Epidermal melanocyte (primary cell): Measurements from ENCODE around the gene STEAP4.

Experiments used
- DNase-seq: peaks from one replicate; pipeline ENCODE4 v3.0.0; 2011; ENCODE audit warnings: low spot score; ENCODE audit not compliant: insufficient read length

STEAP4 gene

DNA sequence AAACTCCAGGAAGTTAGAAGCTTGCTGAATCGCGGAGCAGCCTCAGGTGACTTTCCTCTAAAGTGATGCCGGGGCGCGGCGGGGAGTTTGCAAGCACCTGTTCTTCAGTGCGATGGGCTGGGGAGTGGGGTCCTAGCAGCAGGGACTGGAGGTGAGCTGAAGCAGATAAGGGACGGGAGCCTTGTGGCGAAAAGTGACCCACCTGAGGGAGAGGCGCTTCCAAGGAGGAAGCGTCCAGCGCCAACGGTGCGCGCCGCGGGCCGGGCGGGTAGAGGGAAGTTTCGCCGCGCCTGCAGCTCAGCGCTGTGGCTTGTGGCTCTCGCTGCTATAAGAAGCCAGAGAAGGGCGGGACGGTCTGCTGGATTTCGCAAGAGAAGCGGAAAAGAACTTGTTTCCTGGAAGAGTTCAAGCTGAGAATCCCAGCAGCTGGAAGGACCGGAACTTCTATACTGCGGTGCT, at the start of gene STEAP4:
Gene STEAP4 (minus strand): TSS at position 305 of the 459 bp plus-strand sequence. CDS start 22,625 bp downstream, outside the sequence.
- no peak for DNase-seq

DNA sequence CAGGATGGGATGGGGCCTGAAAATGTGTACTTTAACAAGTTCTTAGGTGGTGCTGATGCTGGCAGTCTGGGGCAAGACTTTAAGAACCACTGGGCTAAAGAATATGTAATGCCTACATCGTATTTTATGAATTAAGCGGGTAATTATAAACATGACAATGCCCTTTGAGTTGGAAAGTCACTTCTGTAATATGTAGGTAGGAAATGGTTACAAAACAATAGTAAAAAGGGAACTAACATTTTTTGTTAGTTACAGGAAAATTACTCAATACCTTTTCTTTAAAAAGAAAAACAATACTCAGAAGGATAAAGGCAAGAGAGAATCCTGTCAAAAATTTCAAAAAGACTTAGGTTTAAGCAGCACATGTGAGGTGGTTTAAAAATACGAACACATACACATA, 48.3 kb upstream of the STEAP4 start:
- no peak for DNase-seq

DNA sequence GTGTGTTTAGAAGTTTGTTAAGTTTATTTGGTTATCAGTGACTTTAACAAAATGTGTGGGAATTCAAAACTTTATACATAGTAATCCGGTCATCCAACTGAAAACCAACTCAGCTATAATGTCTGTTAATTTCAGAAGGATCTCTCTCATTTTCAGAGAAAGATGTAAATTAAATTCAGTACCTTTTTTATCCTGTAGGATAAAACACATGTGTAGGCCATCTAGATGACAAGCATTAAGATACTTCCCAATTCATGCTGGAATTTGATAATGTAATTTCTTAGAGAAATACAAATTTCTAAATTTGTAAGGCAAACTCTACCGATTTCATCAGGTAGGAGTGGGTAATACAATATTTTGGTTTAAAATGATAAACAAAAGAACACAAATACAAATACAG, 43.4 kb upstream of the STEAP4 start:
- no peak for DNase-seq

DNA sequence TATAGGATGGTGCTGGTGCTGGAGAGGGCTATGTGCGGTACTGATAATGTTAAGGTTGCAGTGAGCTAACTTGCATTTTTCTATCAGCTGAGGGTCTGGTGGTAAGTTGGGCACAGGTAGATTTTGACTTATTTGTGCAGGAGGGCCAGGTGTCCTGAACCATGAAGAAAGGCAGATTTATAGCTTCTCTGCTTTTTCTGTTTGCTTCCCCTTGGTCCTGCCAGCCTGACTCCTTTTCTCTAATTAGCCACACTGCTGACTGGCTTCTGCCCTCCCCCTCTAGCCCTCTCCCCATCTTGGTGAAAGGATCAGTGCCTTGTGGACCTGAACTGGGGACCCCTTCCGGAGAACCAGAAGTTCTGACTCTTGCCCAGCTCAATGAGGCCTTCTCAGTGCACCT, 40.8 kb upstream of the STEAP4 start:
- DNase-seq: no peak

DNA sequence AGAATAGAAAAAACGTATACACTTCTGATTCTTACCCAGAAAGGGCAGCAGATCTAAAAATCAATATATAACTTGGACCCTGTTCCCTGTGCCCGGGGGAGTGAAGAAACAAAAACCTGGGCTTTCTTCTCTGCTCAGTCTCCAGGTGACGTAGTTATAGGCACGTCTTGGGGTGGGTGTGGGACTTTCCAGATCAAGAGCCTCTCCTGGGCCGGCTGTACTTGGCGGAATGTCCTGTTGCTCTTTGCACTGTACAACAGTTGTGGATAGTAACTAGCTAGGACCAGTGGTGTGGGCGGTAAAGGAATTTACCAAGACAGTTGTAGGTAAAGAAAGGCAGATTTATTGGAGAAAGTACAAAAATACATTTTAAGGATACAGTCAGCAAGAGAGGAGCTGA, 40.4 kb upstream of the STEAP4 start:
- no peak for DNase-seq

DNA sequence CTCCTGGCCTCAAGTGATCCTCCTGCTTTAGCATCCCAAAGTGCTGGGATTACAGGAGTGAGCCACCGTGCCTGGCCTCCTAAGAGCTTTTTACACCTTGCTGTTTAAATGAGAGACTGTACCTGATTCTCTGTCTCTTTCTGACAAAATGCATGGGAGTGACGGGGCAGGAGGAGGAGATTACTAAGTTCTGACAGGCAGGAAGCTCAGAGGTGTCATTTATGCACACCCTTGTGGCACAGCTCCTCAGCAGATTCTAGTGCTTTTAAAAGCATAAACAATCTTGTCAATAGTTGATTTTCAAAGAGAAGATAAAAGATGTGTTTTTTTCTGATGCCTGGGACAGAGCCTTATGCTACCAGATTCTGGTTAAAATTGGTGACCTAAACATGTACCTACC, 39.7 kb upstream of the STEAP4 start:
- no peak for DNase-seq

DNA sequence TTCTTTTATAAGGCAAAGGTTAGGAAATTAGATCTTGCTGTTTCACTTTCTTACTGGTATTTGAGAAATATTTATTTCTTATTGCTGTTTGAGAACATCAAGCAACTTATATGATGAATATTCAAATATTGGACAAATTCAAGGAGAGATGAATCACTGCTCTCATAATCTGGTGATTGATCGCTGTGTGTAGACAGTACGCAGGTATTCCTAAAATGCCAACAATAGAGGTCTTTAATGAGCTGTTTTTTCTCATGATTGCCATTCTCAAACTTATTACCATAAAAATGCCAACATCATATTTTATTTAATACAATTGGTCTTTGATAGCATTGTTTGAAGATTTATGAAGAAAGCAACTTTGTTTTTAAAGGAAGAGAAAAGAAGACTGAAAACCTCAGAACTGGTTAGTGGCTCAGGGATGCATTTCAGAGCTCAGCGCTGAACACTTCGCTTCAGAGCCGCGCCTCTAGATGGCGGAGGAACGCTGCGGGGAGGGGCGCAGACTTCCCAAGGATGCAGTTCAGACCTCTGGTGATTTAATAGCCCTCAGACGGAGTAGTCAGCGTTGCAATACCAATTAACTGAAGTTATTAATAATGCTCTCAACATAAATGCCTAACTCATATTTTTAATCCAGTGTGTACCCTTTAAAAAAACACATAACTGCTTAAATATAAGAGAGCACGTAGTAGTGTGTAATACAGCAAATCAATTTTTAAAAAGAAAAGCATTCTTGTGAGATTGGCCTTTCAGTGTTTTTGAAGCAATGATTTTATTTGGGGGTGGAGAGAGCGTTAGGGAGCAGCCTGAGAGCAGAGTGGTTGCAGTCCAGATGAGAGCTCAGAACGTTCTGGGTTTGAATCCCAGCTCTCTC, 38.5 kb upstream of the STEAP4 start:
- no peak for DNase-seq

DNA sequence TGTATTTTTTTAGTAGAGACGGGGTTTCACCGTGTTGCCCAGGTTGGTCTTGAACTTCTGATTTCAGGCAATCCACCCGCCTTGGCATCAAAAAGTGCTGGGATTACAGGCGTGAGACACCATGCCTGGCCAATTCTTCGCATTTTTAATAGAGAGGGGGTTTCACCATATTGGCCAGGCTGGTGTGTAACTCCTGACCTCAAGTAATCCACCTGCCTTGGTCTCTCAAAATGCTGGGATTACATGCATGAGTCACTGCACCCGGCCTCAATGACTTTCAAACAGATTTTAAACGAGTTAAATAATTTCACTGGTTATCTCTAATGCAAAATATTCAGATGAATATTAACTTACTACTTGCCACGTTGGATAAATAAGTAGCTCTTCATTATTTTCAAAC, 37.6 kb upstream of the STEAP4 start:
- DNase-seq: no peak

DNA sequence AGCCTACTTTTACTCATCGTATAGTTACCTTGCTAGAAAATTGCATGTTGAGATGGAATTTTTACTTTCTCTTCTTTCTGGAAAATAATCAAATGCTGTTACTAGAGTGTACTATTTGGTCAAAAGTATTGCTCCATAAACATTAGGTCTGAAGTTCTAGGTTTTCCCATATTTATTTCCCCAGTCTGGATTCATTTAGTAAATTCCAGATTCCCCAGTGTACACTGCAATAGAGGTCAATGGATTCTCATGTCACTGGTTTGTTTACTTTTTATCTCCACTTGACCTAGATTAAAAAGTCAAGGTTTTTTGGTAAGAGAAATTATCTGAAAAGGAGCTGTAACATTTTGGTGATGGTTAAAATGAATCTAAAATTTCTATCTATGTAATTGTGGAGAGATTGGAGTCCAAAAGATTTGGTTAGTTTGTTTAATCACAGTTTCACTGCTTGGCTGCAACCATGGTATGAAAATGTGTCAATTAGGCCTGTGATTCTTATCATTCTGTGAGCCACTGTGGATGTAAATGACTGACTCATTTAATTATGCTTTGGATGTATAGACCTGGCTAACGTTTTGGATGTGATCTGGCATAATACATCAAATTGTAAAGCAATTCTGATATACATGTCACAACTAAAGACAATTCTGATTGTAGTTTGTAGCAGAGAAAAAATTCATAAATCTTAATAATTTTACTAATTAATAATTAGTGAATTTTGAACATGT, 32.7 kb upstream of the STEAP4 start:
- DNase-seq: no peak

DNA sequence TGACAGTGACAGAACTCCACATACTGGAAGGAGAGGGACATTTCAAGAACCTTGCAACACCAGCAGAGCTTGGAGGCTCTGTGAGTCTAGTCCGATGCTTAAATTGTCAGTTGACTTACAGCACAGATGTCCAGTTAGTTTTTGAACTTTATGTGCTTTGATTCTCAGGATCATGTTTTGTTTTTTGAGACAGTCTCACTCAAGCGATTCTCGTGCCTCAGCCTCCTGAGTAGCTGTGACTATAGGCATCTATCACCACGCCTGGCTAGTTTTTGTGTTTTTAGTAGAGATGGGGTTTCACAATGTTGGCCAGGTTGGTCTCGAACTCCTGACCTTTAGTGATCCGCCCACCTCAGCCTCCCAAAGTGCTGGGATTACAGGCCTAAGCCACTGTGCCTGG, 31.8 kb upstream of the STEAP4 start:
- no peak for DNase-seq

DNA sequence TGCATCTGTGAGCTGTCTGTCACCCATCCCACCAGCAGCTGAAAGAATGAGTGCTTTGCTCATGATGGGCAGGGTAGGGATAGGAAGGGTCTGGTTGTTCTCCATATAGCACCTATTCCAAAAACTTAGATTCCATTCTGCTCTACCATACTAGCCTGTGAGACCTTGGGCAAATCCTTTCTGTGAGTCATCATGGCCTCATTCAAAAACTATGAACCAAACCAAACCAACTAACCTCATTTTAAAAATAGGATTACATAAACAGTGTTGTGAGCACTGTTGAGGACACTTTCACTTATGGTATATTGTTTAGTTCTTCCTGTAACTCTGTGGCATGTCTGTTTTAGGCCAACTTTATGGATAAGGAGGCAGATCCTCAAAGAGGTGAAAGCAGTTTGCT, 30.9 kb upstream of the STEAP4 start:
- DNase-seq: no peak

DNA sequence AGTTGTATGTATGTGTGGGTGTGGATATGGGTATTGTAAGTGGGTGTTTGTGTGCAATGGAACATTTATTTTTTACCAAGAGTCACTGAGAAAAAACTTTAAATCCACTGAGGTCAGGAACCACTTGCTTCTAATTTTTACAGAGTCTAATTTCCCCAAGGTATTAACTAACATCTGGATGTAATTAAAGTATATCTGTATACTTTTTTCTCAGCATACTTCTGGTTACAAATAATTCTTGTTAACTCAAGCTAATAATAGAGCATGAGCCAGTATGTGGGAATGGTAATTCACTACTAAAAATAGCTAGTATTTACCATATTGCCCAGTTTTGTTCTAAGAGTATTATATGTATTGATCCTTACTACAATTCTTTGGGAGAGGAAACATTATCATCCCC, 24.6 kb upstream of the STEAP4 start:
- DNase-seq: no peak

DNA sequence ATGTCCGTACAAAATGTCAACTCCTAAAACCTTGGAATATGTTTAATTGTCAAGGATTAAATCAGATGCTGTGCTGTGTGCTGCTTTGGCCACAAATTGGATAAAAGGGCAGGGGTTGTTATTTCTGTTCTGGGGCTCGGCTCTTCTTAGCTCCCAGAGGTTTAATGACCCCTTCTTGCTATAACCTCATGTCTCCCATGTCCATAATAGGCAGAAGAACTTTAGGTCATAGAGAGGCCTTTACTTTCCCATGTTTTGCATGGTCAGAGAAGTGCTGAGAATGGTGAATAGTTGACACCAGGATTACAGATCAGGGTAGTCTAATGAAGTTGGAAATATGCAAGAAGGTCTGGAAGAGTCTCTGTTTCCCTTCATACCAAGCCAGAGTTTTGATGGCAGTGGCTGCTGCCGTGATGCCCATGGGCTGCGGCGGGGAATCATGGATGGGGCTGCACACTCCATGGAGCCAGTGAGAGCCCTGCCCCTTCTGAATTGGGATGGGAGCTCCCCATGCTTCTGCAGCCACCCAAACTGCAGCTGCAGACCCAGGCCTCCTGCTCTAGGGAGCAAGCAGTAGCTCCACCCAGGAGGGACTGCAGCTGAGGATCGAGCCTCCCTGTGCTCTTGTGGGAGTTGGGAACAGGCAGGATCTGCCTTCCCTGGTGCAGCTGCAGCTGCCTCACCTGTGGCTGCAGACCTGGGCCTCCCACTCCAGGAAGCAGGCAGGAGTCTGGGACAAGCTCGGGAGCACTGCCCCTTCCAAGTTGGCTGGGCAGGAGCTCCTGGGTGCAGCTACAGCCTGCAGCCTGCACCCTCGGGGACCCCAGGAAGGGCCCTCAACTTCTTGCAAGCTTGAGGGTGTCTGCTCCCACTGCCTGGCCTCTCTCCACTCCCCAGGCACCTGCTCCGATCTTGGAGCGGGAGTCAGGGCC, 23.1 kb upstream of the STEAP4 start:
- no peak for DNase-seq

DNA sequence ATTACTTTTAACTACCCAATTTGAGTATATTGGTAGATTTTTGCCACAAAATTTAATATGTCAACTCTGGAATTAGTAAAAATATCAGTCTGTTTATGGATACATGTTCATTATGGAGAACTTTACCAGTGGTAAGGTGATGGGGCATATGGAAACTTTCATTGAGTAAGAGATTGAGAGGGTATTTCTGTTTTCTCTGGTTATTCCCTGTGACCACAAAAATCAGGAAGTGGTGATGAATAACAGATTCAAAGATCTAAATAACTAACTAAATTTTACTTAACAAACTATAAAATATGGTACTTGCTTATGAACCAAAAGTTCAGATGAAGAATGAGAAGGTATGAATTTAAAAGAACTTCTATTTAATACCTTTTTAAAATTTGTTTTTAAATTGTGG, 22.1 kb upstream of the STEAP4 start:
- DNase-seq: no peak

DNA sequence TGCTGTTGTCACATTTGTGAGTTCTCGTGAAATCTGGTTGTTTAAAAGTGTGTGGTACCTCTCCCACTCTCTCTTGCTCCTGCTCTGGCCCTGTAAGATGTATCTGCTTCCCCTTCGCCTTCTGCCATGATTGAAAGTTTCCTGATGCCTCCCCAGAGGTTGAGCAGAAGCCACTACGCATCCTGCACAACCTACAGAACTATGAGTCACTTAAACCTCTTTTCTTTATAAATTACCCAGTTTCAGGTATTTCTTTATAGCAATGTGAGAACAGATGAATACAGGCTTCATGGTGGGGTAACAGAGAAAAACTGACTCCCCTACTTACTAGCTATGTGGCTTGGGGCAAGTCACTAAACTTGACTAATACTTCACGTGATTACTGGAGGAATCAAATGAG, 18.0 kb upstream of the STEAP4 start:
- no peak for DNase-seq

DNA sequence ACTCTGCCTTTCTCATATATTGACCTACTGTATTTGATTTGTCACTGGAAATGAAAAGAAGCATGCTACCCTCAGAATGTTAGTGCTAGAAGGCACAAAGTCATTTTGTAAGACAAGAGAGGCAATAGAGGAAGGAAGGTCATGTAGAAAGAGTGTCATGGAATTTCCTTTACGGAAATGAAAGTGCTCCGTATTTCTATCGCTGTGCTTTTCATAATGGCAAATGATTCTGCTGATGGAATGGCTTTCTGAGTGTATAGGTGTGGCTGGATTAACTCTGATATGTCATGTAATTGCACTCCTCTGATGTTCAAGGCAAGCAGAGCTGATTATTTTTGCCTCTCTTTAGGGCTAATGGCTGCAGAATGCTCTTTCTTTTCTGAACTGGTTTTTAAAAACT, 15.5 kb upstream of the STEAP4 start:
- no peak for DNase-seq

DNA sequence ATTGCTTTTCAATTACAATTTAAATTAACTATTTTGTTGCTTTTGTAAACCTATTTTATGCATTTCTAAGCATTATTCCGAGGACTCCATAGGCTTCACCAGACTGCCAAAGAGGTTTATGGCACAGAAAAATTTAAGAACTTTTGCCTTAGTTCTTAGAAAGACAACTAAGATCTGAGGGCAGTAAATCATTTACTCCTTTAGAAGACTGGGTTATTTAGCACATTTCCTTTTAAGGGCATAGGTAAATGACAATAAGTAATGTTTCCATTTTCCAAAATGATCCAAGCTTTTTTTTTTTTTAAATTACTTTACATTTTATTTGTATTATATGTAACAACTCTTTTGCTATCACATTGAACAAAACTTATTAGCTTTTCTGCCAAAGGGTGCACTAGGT, 15.0 kb upstream of the STEAP4 start:
- DNase-seq: no peak

DNA sequence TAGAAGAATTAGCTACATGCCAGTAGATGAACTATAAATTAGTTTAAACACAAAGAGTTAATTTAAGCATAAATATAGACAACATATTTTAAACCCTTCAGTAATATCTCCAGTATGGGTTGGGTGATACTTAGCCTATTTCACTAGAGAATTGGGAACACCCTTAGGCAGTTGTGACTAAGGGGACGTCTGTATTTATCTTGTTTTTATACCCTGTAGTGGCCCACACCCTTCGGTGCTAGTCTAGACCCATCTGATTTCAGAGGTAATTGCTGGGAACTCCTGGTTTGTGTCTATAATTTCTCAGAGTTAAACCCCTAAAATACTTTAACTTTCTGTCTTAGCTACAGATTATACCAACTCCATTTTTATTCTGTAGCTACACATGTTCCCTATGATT, 11.5 kb upstream of the STEAP4 start:
- DNase-seq: no peak

DNA sequence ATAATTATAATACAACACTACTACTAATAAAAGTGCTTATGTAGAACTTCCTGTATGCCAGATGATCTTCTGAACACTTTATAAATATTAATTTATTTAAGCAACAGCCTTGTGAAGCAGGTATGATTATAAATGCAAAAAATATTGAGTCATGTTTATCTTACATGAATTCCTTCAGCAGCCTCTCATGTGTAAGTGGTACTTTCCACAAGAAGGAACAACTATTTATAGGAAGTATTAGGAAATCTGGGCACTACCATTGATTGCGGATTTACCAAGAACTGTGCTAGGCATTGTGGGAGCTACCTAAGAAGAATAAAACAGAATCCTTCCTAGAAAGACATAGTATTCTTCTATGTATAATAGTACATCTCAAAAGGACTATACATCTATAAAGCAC, 10.7 kb upstream of the STEAP4 start:
- DNase-seq: no peak

DNA sequence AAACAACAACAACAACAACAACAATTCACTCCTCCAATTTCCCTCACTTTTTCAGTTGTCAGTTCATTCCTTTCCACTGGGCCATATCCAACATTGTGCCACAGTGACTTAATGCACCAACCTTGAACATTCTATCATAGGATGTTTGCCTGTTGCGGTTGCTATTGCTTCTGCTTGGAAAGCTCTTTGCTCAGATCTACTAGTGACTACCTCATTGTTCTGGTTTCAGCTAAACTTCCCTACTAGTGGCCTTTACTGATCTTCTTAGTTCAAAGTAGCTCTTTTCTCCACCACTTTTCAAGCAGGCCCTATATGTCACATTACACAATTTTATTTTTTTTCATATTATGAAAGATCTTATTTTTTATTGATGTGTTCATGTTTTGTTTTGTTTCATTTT, 9.8 kb upstream of the STEAP4 start:
- no peak for DNase-seq

DNA sequence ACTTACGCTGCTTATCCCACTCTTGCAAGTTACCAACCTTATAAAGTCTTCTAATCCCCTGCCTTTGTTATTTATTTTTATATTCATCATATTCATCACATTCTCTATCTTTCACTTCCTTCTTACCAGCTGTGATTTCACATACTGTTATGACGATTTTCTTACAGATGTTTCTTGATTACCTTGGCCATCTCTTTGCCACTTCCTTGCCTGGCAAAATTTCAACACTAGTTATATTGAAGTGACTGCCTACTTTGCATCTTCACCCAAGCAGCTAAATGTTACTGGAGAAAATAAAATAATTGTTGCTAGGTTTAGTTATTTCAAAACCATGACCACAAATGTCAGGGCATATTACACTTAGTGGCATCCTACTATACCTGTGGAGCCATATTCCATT, 8.8 kb upstream of the STEAP4 start:
- DNase-seq: no peak

DNA sequence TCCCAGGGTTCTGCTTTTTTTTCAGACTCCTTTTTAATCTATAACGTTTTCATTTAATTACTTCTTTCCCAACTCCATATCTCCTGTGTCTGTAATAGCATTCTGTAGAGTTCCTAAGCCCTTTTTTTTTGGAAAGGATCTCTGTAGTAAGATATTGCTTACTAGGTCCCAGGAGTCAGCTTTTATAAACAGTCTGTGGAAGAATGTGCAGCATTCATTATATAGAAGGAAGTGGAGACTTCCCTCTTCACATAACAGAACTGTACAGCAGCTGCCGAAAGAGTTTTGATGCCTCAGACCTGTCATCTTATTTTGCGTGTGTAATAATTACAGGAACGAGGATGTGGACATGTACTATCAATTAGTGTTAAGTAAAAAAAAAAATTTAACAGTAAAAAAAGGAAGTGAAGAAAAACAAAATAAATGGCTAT, 7.4 kb upstream of the STEAP4 start:
- DNase-seq: no peak
